Thoracic aorta (tissue), 2 donors: ENCODE measurements around the gene GAL. TPM values are rescaled to one million over a fixed set of nuclear protein-coding genes. Genes with fewer than 3 reads are reported as not detected.

Experiments used
- ATAC-seq: fragments of 150-250 bp; one replicate; pipeline ENCODE4 v1.8.0; 2017; ENCODE audit warnings: low read depth; ENCODE audit not compliant: insufficient number of reproducible peaks, low FRiP score
- DNase-seq: peaks from one replicate; pipeline ENCODE4 v3.0.0-alpha.2; 2020; ENCODE audit warnings: low spot score
- H3K27ac ChIP-seq, 2 donors: fragments of 200-600 bp; sonication (generic); 1 replicate in 1 of 2; 2 replicates in 1 of 2; pipeline ENCODE4 v1.5.1; 2016; ENCODE audit warnings: mild to moderate bottlenecking in 2 of 2, moderate library complexity in 2 of 2
- H3K27me3 ChIP-seq: fragments of 200-600 bp; sonication (generic); replicated peaks from 2 replicates; pipeline ENCODE4 v1.6.0; 2016; ENCODE audit warnings: mild to moderate bottlenecking; ENCODE audit not compliant: insufficient read depth
- H3K36me3 ChIP-seq: fragments of 200-600 bp; sonication (generic); one replicate; pipeline ENCODE4 v1.5.1; 2016
- H3K4me1 ChIP-seq, 2 donors: fragments of 200-600 bp; sonication (generic); 1 replicate in 1 of 2; 2 replicates in 1 of 2; pipeline versions ENCODE4 v1.5.1 to v1.6.0; 2016; ENCODE audit warnings: low read depth in 2 of 2, mild to moderate bottlenecking in 1 of 2; ENCODE audit not compliant: control insufficient read depth in 1 of 2
- H3K4me3 ChIP-seq: fragments of 200-600 bp; sonication (generic); 2 replicates; pipeline ENCODE4 v1.5.1; 2016; ENCODE audit warnings: mild to moderate bottlenecking
- H3K9me3 ChIP-seq: fragments of 200-600 bp; sonication (generic); 2 replicates; pipeline ENCODE4 v1.5.1; 2016
- total RNA-seq, 2 donors: library from RNA; depleted of rRNA; stranded (reverse); fragments of >200 nt; gene quantifications; one replicate each; pipeline versions ENCODE4 v1.1.0 to v1.2.3, GENCODE V29; 2016
- TF ChIP-seq, protein P1 (sequence below): fragments of 200-600 bp; sonication (generic); IDR thresholded peaks from one replicate; pipeline ENCODE4 v1.5.1; 2019; ENCODE audit warnings: antibody characterized with exemption

Gene GAL
- total RNA-seq, 2 donors from 2014 or later, result not detected

DNA sequence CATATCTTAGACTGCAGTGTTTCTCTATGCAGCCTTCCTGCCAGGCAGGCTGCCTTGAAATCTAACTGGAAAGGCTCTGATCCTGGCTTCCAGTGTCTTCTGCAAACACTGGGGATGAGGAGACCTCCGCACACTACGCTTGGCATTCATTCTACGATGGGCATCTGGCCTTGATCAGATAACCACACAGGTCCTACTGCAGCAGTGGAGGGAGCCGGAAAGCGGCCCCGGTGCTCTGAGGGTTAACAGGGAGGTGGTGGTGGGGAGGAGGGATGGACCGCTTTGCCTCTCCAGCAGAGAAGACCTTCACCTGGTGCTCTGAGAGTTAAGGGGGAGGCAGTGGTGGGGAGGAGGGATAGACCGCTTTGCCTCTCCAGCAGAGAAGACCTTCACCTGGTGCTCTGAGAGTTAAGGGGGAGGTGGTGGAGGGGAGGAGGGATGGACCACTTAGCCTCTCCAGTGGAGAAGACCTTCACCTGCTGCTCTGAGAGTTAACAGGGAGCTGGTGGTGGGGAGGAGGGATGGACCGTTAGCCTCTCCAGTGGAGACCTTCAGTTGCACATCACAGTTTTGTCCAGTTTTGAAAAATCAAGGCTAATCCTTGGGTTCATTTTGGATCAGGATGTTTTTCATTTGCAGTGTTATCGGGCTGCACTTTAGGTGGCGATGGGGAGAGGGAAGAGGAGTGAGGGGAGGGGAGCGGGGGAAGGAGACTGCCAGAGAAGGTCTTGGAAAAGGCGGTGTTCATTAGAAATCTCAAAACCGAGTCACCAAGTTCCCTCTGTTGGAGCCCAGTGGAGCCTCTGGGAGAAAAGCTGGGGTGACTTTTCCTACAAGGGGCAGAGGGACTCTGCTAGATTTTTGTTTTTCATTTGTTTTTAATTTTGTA lies 5.6 kb downstream of the GAL start:
- Histone ChIP-seq H3K27ac (no peak overlapping the region), H3K4me1 (peaks cover under 1 to 2% of the 10 kb centered on the region in 2 donors), H3K4me3 (no peak overlapping the region), H3K36me3 (no peaks in the 10 kb centered on the region), H3K9me3 (no peaks in the 10 kb centered on the region), H3K27me3 (peaks cover 13% of the 10 kb centered on the region)
- ATAC-seq, result no peak
- no peak for DNase-seq
- TF ChIP-seq, protein P1, sequence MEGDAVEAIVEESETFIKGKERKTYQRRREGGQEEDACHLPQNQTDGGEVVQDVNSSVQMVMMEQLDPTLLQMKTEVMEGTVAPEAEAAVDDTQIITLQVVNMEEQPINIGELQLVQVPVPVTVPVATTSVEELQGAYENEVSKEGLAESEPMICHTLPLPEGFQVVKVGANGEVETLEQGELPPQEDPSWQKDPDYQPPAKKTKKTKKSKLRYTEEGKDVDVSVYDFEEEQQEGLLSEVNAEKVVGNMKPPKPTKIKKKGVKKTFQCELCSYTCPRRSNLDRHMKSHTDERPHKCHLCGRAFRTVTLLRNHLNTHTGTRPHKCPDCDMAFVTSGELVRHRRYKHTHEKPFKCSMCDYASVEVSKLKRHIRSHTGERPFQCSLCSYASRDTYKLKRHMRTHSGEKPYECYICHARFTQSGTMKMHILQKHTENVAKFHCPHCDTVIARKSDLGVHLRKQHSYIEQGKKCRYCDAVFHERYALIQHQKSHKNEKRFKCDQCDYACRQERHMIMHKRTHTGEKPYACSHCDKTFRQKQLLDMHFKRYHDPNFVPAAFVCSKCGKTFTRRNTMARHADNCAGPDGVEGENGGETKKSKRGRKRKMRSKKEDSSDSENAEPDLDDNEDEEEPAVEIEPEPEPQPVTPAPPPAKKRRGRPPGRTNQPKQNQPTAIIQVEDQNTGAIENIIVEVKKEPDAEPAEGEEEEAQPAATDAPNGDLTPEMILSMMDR, result no peak

DNA sequence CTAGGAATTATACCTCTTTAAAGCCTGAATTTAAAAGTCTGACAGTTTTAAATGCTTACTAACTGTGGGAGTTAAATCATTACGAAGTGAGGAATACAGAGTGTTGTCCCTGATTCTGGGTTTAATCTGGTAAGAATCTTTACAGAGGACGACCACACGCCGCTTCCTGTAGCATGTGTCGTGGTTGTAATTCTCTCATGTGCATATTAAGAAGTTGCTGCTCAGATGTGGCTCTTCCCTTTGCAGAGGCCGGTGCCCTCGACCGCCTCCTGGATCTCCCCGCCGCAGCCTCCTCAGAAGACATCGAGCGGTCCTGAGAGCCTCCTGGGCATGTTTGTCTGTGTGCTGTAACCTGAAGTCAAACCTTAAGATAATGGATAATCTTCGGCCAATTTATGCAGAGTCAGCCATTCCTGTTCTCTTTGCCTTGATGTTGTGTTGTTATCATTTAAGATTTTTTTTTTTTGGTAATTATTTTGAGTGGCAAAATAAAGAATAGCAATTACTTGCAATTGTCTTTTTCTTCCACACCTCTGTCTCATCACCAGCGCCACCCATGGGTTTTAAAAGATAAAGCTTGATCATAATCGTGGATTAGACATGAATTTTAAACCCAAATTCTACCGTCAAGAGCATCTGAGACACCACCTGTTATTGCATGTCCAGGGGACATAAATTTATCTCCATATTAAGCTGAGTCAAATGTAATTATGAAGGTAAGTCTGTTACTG lies 6.5 kb downstream of the GAL start:
- no peaks in the 10 kb centered on the region for H3K4me1 ChIP-seq
- DNase-seq, result no peak
- TF ChIP-seq, protein P1, result no peak
- H3K27me3 ChIP-seq, result peaks cover 4% of the 10 kb centered on the region
- no peaks in the 10 kb centered on the region for H3K9me3 ChIP-seq
- no peaks in the 10 kb centered on the region for H3K36me3 ChIP-seq
- no peak overlapping the region for H3K4me3 ChIP-seq
- no peak for ATAC-seq
- H3K27ac ChIP-seq, result no peak overlapping the region

DNA sequence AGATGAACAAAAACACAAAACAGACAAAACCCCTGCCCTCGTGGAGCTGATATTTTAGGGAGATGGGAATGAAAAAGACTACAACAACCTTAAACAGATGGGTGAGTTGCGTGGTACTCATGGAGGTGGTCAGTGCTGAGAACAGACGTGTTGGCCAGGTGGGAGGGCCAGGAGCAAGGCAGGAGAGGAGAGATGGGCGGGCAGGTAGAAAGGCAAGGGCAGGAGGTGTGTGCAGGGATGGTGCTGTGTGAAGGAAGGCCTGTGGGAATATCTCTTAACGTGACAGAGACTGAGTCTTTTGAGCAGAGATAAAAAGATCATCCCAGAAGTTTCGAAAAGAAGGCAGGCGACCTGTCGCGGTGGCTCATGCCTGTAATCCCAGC lies 7.0 kb downstream of the GAL start:
- Histone ChIP-seq H3K27me3 (no peaks in the 10 kb centered on the region), H3K4me3 (no peak overlapping the region), H3K27ac (no peak overlapping the region), H3K9me3 (peaks cover under 1% of the 10 kb centered on the region), H3K36me3 (no peaks in the 10 kb centered on the region), H3K4me1 (no peaks in the 10 kb centered on the region)
- DNase-seq, result no peak
- TF ChIP-seq, protein P1, result no peak
- ATAC-seq, result no peak

DNA sequence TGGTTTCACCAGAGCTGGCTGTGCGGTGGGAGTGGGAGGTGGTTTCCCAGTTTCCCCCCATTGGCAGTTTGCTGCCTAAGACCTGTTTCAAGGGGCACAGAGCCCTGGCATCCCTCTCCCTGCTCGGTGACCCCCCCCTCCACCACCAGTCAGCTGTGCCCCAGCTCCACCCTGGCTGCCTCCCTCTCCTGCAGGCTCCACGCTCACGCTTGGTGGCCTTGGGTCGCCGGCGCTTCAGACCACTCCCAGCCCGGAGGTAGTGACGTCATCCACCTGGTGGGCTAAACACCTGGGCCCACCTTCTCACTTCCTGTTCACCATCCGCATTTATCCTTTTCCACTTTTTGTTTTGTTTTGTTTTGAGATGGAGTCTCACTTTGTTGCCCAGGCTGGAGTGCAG lies 7.8 kb downstream of the GAL start:
- Histone ChIP-seq H3K27ac (no peak overlapping the region), H3K4me3 (no peak overlapping the region), H3K4me1 (no peaks in the 10 kb centered on the region), H3K9me3 (peaks cover 4% of the 10 kb centered on the region), H3K36me3 (no peaks in the 10 kb centered on the region), H3K27me3 (no peaks in the 10 kb centered on the region)
- TF ChIP-seq, protein P1, result no peak
- no peak for ATAC-seq
- no peak for DNase-seq

DNA sequence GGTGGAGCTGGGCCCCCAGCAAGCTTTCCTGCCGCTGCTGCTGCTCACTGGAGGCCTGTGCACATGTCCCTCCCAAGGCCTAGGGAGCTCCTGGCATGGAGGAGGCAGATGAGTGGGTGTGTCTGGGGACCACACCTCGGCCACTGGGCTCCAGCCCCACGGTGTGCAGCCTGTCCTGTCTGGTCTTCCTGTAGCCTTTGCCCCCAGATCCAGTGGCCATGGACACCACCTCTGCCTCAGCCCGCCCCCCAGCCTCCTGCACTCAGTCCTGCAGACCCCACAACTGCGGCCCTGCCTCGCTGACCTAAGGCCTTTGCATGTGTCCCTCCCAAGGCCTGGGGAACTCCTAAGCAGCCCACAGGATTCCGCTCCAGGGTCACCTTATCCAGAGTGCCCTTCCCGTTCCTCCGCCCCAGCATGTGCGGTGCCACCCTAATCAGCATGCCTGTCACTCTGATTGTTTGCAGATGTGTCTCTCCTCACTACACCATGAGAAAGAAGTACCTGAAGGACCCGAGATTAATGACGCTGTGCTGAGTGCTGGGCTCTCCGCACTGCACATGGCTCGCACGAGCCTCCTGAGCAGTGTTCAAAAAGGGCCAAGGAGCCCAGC lies 8.6 kb downstream of the GAL start:
- DNase-seq, result no peak
- no peak for ATAC-seq
- TF ChIP-seq, protein P1, result no peak
- no peaks in the 10 kb centered on the region for H3K36me3 ChIP-seq
- no peak overlapping the region for H3K27ac ChIP-seq
- peaks cover 4% of the 10 kb centered on the region for H3K9me3 ChIP-seq
- H3K4me1 ChIP-seq, result no peaks in the 10 kb centered on the region
- no peaks in the 10 kb centered on the region for H3K27me3 ChIP-seq
- H3K4me3 ChIP-seq, result no peak overlapping the region
